ENCODE results near the gene GADD45GIP1.
"Not testable (repeated sequence)": the region's sequence is repeated elsewhere in the genome, so short reads cannot be mapped to it uniquely, and the experiment has no call there.

Gene GADD45GIP1

DNA sequence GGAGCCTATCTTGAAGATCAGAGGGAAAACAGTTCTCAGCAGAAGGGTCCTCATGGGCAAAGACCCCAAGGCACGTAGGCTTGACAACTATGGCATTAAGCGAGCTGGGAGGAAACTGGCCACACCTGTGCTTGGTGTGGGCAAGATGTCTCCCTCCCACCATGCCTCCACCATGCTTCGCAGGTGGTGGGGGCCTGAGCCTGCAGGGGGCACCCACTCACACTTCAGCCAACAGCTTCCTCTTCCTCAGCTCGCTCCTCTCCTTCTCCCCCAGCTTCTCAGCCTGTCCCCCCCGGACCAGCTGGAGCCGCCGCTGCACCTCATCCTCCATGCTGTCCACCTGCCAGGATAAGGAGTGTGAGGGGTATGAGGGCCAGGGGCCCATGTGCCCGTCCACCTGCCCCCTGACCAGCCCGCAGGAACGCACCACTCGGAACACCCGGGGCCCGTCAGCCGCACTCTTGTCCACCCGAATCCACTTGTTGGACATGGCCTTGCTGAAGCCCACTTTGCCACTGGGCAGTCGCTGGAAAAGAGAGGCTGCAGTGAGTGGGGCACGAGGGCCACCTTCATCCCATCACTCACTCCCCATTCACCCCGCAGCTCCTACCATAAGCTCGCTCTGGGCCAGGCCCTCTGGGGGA, 26.9 kb downstream of the GADD45GIP1 start:
- Mint-ChIP-seq H3K27ac (no peak overlapping the region), H3K27me3 (ENCODE audit: low read depth) (no peaks in the 10 kb centered on the region), H3K4me3 (peak overlapping the region; percentile 26 to 74 (median 67)), H3K36me3 (ENCODE audit: low read depth) (peaks cover 29% of the 10 kb centered on the region), H3K9me3 (no peaks in the 10 kb centered on the region), H3K4me1 (peaks cover 17% of the 10 kb centered on the region)
- TF ChIP-seq, protein P1, sequence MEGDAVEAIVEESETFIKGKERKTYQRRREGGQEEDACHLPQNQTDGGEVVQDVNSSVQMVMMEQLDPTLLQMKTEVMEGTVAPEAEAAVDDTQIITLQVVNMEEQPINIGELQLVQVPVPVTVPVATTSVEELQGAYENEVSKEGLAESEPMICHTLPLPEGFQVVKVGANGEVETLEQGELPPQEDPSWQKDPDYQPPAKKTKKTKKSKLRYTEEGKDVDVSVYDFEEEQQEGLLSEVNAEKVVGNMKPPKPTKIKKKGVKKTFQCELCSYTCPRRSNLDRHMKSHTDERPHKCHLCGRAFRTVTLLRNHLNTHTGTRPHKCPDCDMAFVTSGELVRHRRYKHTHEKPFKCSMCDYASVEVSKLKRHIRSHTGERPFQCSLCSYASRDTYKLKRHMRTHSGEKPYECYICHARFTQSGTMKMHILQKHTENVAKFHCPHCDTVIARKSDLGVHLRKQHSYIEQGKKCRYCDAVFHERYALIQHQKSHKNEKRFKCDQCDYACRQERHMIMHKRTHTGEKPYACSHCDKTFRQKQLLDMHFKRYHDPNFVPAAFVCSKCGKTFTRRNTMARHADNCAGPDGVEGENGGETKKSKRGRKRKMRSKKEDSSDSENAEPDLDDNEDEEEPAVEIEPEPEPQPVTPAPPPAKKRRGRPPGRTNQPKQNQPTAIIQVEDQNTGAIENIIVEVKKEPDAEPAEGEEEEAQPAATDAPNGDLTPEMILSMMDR (IDR thresholded peaks at IDR 0.05; ENCODE audit: unreplicated experiment in 3 of 3): no peak

DNA sequence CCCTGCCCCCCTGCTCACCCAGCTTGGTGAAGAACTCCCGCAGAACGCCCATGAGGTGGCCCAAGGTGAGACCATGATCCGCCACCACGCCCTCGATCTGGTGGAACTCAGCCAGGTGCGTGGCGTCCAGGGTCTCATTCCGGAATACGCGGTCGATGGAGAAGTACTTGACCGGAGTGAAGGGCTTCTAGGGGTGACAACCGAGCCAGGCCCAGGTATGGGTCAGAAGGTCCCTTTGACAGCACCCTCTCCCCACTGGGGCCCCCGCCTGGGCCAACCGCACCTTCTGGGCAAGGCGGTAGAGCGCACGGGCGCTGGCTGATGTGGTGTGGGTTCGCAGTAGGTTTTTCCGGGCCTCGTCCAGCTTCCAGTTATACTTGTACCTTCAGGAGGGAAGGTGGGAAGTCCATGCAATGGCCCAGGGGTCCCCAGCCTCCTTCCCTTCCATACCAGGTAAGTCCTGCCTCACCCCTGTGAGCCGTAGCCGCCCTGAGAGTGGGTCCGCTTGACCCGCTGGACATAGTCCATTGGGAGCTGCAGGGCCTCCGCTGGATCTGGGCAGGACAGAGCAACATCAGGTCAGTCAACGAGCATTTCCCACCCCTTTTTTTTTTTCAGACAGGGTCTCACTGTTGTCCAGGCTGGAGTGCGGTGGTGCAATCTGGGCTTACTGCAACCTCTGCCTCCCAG, 32.3 kb downstream of the GADD45GIP1 start:
- Mint-ChIP-seq H3K27me3 (ENCODE audit: low read depth) (no peaks in the 10 kb centered on the region), H3K4me3 (no peak overlapping the region), H3K4me1 (no peaks in the 10 kb centered on the region), H3K27ac (no peak overlapping the region), H3K36me3 (ENCODE audit: low read depth) (peaks cover 60% of the 10 kb centered on the region), H3K9me3 (no peaks in the 10 kb centered on the region)
- TF ChIP-seq, protein P1 (IDR thresholded peaks at IDR 0.05; ENCODE audit: unreplicated experiment in 3 of 3): no peak

DNA sequence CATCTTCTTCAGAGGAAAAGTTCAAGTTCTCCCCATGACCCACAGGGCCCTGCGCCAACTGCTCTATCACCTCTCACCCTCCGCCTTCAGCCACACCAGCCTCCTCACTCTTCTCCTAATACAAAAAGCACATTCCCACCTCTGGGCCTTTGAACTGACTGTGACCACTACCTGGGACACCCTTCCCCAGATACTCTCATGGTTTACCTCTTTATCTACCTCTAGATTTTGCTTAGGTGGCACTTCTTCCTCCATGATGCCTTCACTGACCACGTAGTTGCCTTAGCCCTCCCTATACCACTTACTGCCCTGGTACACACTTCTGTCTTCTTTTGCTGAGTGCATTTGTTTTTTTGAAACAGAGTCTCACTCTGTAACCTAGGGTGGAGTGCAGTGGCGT, 34.1 kb downstream of the GADD45GIP1 start:
- H3K27me3 Mint-ChIP-seq (ENCODE audit: low read depth): no peaks in the 10 kb centered on the region
- peaks cover 45% of the 10 kb centered on the region for H3K36me3 Mint-ChIP-seq (ENCODE audit: low read depth)
- H3K27ac Mint-ChIP-seq: no peak overlapping the region

DNA sequence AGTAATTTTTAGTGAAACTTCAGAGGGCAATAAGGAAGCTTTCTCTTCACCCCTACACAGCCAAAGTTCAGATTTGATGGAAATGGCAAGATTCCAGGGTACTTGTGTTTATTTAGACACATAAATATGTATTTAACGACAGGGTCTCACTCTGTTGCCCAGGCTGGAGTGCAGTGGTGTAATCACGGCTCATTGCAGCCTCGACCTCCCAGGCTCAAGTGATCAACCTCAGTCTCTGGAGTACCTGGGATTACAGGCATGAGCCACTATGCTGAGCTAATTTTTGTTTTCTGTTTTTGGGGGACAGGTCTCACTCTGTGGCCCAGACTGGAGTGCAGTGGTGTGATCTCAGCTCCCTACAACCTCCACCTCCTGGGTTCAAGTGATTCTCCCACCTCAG, 36.0 kb downstream of the GADD45GIP1 start:
- Mint-ChIP-seq H3K9me3 (no peaks in the 10 kb centered on the region), H3K36me3 (ENCODE audit: low read depth) (peaks cover 35% of the 10 kb centered on the region), H3K4me1 (no peaks in the 10 kb centered on the region), H3K27ac (peak overlapping the region in 2 of 3 experiments; percentile 55), H3K27me3 (ENCODE audit: low read depth) (no peaks in the 10 kb centered on the region), H3K4me3 (peak overlapping the region in 2 of 3 experiments; percentile 17)
- TF ChIP-seq, protein P1 (IDR thresholded peaks at IDR 0.05; ENCODE audit: unreplicated experiment in 3 of 3): no peak

More for the DNA sequence above, 34.1 kb downstream of the GADD45GIP1 start:
- H3K4me3 Mint-ChIP-seq: no peak overlapping the region
- TF ChIP-seq, protein P1 (IDR thresholded peaks at IDR 0.05; ENCODE audit: unreplicated experiment in 3 of 3): no peak
- no peaks in the 10 kb centered on the region for H3K9me3 Mint-ChIP-seq
- H3K4me1 Mint-ChIP-seq: no peaks in the 10 kb centered on the region

DNA sequence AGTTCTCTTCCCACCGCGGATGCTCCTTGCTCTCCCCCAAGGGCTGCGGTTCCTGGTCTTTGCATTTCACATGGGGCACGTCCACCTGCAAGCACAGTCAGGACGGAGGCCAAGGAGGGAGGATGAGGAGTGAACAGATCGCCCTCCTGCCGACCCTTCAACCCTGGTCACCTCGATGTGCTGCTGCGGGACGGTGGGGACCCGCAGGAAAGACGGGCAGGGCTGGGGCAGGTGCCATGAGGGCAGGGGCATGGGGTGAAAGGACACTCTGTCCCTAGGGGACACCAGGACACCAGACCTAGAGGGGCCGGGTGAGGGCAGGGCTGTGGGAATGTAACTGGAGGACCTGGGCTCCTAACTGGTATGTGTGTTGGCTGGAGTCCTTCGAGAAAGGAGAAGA, 38.8 kb downstream of the GADD45GIP1 start:
- H3K36me3 Mint-ChIP-seq (ENCODE audit: low read depth): peaks cover 13% of the 10 kb centered on the region
- no peaks in the 10 kb centered on the region for H3K9me3 Mint-ChIP-seq
- peak overlapping the region in 2 of 3 experiments; percentile 32 to 74 for H3K4me3 Mint-ChIP-seq

DNA sequence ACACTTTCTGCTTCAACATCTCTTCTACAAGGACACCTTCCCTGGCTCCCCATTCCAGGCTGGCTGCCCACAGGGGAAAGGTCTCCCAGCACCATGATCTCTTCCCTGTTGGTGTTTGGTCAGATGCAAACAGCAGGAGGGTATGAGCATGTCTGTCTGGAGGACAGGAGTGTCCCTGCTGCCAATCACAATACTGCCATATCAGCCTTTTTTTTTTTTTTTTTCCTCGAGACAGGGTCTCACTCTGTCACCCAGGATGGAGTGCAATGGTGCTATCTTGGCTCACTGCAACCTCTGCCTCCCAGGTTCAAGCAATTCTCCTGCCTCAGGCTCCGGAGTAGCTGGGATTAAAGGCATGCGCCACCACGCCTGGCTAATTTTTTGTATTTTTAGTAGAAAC, 41.2 kb downstream of the GADD45GIP1 start:
- H3K36me3 Mint-ChIP-seq (ENCODE audit: low read depth); H3K27me3 Mint-ChIP-seq (ENCODE audit: low read depth); H3K9me3 Mint-ChIP-seq; H3K4me3 Mint-ChIP-seq: not testable (repeated sequence)
- peak overlapping the region in 1 of 3 experiments; percentile 22 for H3K27ac Mint-ChIP-seq
- peaks cover 23% of the 10 kb centered on the region for H3K4me1 Mint-ChIP-seq

More for the DNA sequence above, 38.8 kb downstream of the GADD45GIP1 start:
- H3K27me3 Mint-ChIP-seq (ENCODE audit: low read depth): no peaks in the 10 kb centered on the region
- TF ChIP-seq, protein P1 (IDR thresholded peaks at IDR 0.05; ENCODE audit: unreplicated experiment in 3 of 3): no peak
- H3K4me1 Mint-ChIP-seq: peaks cover 10% of the 10 kb centered on the region
- no peak overlapping the region for H3K27ac Mint-ChIP-seq
